Measurements from ENCODE around the gene U2AF2.

GRCh38 chr19:55641426-55642152, 13.2 kb upstream of the U2AF2 start:
- TF ChIP-seq, protein P1, sequence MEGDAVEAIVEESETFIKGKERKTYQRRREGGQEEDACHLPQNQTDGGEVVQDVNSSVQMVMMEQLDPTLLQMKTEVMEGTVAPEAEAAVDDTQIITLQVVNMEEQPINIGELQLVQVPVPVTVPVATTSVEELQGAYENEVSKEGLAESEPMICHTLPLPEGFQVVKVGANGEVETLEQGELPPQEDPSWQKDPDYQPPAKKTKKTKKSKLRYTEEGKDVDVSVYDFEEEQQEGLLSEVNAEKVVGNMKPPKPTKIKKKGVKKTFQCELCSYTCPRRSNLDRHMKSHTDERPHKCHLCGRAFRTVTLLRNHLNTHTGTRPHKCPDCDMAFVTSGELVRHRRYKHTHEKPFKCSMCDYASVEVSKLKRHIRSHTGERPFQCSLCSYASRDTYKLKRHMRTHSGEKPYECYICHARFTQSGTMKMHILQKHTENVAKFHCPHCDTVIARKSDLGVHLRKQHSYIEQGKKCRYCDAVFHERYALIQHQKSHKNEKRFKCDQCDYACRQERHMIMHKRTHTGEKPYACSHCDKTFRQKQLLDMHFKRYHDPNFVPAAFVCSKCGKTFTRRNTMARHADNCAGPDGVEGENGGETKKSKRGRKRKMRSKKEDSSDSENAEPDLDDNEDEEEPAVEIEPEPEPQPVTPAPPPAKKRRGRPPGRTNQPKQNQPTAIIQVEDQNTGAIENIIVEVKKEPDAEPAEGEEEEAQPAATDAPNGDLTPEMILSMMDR (IDR thresholded peaks at IDR 0.05; ENCODE audit: low read length), result no peak
- TF ChIP-seq EZH2 (optimal IDR thresholded peaks at IDR 0.05; ENCODE audit: low read depth, low read length), result no peak
- no peak for TF ChIP-seq EZH2phosphoT487 (IDR thresholded peaks at IDR 0.05; ENCODE audit: low read length)

All from MM.1S (cell line).